ENCODE measurements around the gene CASTOR2. TPM values are rescaled to one million over a fixed set of nuclear protein-coding genes. Genes with fewer than 3 reads are reported as not detected.
A peak's percentile ranks its signal among the peaks of the same experiment; 100 is the strongest.
"Not testable (repeated sequence)": the region's sequence is repeated elsewhere in the genome, so short reads cannot be mapped to it uniquely, and the experiment has no call there.

Gene CASTOR2
- total RNA-seq: 10 to 100 TPM; 10.7 to 24.8 TPM
- long read RNA-seq, donor 1, partial matches to known transcripts: 0 of 1 reads
- long read RNA-seq, donor 1, other reads (novel, unspliced or antisense): 1 of 1 reads
- long read RNA-seq, donor 2: 0 reads

DNA sequence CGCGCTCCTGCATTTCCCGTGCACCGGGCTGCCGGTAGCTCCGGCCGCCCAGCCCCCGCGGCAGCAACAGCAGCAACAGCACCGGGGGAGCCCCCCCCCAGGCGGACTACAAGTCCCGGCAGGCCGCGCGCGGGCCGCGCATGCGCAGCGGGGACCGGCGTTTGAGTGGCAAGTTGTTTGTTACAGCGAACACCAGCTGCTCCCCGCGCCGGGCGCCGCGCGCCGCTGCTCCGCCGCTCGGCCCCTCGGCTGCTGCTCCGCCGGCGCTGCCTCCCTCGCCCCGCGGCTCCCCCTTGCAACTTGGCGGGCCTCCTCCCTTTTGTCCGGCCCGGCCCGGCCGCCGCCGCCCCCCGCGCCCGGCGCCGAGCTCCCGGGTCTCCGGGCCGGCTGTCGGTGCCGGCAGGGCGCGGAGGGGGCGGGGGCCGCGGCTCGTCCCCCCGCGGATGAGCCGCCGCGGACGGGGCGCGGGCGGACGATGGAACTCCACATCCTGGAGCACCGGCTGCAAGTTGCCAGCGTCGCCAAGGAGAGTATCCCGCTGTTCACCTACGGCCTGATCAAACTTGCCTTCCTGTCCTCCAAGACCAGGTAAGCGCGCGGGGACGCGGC lies at the start of gene CASTOR2:
Gene CASTOR2 (plus strand): TSS at position 195 of the 609 bp plus-strand sequence. CDS start 281 bp downstream, at position 476.
- DNase-seq (ENCODE audit: low spot score): peak; percentile 89
- intact Hi-C loops (cut with DNase I): not testable (repeated sequence)

DNA sequence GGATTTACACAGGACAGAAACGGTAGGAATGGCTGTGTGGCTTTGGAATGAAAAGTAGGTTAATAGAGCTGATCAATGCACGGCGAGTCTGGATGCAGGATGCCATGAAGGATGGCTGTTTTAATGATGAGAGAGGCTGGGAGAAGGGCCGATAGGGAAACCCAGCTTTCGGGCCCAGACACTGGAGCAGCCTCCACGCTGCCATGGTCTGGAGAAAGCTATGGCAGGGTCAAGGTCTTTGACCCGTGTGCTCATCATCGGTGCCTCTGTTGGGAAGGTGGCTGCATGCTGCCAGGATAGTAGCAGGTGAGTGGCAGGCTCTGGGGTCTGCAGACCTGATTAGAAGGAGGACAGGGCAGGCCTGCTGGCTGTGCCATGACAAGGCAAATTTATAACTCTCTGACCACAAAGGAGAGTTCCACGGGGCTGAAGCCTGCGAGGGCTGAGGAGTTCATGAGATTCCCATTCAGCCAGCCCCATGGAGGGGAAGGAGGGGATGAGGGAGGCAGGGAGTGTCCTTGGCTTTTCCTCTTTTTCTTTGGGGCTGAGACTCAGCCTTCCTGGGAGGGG lies 42.1 kb upstream of the CASTOR2 start:
- intact Hi-C loops (cut with DNase I); DNase-seq (ENCODE audit: low spot score): not testable (repeated sequence)

DNA sequence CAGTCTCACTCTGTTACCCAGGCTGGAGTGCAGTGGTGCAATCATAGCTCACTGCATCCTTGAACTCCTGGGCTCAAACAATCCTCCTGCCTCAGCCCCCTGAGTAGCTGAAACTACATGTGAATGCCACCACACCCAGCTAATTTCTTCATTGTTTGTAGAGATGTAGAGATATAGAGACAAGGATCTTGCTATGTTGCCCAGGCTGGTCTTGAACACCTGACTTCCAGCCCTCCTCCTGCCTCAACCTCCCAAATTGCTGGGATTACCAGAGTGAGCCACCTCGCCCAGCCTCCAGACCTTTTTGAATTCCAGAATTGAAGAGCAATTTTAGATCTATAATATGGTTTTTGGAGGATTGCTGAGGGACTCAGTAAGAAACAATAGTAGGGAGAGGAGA lies 40.9 kb upstream of the CASTOR2 start:
- intact Hi-C loops (cut with DNase I); DNase-seq (ENCODE audit: low spot score): not testable (repeated sequence)

DNA sequence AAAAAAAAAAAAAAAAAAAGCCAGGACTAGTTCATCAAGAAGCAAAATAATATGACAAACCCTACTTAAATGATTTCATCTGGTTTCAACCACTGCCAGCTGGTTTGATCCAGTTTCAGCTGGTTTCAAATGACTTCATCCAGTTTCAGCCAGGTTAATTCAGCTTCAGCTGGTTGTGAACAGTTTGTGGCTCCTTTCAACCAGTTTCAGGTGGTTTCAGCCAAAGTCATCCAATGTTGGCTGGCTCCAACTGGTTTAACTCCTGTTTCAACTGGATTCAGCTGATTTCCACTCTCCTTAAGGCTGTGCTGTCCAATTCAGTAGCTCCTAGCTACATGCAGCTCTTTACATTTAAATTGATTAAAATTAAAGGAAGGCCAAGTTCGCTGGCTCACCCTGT lies 37.5 kb upstream of the CASTOR2 start:
- intact Hi-C loops (cut with DNase I); DNase-seq (ENCODE audit: low spot score): not testable (repeated sequence)

DNA sequence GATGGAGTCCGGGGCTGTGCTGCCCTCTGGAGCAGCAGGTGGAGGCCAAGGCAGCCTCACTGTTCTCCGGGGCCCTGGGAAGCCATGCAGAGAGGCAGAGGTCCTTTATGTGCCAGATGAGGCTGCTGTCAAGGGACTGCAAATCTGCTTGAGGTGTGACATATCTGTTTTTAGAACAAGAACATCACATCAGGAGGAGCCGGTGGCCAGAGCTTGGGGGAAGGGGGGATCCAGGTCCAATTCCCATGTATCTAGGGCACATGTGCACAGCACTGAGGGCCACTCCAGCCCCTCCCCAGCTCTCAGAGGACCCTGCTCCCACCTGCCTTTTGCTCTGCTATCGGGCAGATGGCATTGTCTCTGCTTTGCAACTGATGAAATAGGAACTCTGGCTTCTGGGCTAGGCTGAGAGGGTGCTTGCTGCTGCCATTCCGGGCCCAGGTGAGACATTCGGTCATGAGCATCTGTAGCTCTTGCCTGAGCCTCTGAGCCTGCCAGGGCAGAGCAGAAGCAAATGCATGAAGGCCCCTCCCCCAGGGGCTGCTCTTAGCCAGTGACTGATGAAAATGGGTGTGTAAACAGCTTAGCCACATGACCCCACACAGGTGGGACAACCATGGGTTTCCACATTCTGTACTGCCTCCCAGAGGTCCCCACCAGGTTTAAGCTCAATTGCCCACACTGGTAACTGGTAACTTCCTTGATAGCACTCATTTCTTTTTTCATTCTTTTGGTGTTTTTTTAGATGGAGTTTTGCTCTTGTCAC lies 32.8 kb upstream of the CASTOR2 start:
- intact Hi-C loops (cut with DNase I); DNase-seq (ENCODE audit: low spot score): not testable (repeated sequence)

DNA sequence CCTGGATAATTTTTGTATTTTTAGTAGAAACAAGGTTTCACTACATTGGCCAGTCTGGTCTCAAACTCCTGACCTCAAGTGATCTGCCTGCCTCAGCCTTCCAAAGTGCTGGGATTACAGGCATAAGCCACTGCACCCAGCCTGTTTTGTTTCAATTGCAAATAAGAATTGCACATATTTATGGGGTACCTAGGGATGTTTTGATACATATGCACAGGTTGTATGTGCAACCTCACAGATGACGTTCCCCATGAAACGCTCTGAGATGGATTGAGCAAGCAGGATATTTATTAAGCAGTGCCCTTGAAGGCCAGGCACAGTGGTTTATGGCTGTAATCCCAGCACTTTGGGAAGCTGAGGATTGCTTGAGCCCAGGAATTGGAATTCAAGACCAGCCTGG lies 25.1 kb upstream of the CASTOR2 start:
- DNase-seq (ENCODE audit: low spot score); intact Hi-C loops (cut with DNase I): not testable (repeated sequence)

DNA sequence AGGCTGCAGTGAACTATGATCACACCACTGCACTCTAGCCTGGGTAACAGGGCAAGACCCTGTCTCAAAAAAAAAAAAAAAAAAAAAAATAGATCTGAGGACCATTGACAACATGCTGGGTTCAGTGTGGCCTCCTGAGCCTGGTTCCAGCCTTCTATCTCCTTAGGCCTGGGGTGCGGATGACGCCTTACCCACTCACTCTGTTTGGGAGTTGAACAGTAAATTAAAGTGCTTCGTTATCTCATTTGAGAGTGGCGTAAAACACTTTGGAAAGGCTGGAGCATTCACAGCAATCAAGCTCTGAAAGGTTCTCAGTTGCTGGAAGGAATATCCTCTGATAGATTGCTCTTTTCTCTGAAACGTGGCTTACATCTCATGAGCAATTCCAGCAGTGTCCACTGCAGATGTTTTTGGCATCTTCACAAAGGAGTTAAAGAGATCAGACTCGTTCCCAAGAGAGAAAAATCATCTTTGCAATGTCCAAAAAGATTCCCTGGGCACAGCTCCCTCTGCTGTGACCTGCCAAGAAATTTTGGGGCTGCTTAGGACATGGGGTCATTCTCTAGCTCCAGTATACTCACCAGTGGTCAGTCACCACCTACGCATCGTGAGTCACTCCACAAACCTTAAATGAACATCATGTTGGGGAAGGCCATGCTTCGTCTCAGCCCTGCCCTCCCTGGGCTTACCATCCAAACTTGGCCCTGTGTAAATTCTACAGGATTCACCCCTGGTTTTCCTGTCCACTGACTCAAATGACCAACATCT lies 23.0 kb upstream of the CASTOR2 start:
- peak; percentile 78 for DNase-seq (ENCODE audit: low spot score)
- intact Hi-C loops (cut with DNase I): not testable (repeated sequence)

DNA sequence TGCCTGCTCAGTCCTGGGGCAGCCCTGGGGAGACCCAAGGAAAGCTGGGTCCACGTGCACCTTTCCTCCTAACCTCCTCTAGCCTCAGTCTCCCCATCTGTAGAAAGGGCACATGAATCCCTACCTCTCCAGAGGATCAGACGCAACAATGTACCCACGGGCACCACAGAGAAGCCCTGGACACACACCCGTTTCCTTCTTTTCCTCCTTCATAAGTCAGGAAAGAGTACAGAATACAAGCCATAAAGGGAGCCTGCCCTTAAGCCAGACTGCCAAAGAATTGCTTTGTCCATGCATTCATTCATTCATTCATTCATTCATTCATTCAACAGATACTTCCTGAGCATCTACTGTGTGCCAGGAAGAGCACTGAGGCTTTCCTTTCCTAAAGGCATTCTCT lies 20.6 kb upstream of the CASTOR2 start:
- DNase-seq (ENCODE audit: low spot score); intact Hi-C loops (cut with DNase I): not testable (repeated sequence)

DNA sequence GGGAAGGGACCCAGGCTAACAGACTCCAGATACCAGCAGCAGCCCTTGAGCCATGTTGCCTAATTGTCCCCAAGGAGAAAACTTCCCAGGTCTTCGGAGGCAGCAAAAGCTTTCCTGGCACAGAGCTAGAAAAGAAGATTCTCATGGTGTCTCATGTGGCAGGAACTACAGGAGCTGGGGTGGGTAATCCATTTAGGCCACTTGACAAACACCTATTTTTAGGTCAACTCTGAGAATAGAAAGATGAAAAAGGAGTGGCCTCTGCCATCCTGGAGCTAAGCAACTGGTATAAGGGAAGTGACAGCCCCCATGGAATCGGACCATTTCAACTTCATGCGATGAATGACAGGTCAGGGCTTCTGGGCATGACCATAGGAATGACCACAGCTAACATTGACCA lies 16.8 kb upstream of the CASTOR2 start:
- intact Hi-C loops (cut with DNase I); DNase-seq (ENCODE audit: low spot score): not testable (repeated sequence)

DNA sequence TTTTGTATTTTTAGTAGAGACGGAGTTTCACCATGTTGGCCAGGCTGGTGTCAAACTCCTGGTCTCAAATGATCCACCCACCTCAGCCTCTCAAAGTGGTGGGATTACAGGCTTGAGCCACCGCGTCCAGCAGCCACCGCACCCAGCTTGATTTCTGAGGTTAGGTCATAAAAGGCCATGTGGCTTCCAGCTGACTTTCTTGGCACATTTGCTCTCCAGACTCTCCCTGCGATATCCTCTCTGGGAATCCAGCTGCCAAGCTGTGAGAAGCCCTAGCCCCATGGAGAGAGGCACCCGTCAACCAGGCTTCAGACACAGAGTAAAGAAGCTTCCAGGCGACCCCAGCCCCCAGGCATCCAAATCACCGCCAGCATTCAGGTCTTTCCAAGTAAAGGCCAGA lies 10.7 kb upstream of the CASTOR2 start:
- DNase-seq (ENCODE audit: low spot score); intact Hi-C loops (cut with DNase I): not testable (repeated sequence)

DNA sequence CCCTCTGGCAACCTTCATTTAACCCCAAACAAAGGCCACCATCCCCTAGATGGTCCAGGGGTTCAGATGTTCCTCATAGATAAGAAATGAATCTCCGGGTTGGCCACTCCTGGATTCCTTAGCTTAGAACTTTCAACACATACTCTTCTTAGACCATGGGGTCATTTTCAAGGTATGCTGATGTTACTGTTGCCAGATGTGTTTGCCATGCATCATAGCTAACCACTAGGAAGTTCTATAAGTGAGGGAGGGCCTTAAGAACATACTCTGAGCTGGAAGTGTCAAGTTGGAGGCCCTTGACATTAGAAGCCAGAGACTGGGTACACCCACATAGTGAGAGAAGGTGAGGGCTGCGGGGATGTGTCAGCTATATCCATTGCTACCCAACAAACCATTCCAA lies 6.2 kb upstream of the CASTOR2 start:
- DNase-seq (ENCODE audit: low spot score); intact Hi-C loops (cut with DNase I): not testable (repeated sequence)

DNA sequence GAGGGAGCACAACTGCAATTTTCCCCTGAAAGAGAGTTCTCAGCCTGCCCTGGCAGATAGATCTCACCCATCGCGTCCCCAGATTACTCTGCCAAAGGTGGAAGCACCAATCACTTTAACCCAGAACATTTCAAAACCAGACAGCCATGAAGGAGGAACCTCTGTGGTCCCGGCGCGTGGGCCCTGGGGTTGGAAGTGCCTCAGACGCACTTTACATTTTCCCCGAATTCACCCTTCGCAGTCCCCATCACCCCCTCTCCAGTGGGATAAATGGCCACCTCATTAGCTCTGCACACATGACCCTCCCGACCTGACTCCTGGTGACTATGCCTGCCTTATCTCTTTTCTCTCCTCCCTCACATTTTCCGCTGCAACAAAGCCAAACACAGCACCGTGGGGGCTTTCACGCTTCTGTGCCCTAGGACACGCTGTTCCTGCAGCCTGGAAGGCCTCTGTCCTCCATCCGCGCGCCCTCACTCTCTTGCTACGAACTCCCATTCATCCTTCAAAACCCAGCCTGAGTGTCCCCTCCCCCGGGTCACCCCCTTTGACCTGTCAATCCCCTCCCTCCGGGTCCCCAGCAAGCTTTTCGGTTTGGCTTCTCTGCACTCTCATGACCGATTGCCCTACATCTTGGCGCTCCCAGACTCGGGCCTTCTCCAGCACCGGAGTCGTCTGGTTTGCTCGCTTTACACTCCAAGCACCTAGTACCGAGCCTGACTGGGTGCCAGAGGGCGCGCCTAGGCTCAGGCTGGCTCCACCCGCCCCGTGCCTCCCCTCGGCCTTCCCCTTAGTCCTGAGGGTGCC lies 598 bp upstream of the CASTOR2 start:
- DNase-seq (ENCODE audit: low spot score); intact Hi-C loops (cut with DNase I): not testable (repeated sequence)

DNA sequence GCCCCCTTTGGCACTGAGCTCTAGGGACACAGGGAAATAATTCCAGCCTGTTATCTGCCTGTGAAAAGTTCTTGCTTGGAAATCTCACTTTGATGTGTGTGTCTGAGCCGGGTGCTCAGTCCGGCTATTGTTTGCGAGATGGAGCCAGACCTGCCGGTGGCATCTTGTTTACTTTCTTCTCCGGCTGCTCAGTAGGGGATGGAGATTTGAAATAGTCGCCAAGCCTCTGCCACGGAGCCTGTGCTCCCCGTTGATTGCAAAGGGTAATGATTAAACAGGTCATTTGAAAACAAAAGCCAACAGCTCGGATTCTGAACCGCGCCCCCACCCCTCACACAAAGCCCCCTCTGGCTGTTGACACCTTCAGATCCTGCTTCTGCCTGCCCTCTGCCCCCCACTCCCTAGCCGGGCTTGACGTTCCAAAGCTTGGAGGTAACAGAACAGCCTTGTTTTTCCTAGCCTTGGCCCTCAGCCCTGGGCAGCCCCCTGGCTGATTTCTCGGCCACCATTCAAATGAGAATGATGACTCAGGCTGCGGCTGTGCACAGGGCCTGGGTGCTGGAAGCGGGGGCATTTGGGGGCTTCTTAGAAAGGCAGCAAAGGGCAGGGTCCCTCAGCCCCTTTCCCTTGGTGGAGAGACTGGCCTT lies 1.8 kb downstream of the CASTOR2 start:
- intact Hi-C loops (cut with DNase I); DNase-seq (ENCODE audit: low spot score): not testable (repeated sequence)

DNA sequence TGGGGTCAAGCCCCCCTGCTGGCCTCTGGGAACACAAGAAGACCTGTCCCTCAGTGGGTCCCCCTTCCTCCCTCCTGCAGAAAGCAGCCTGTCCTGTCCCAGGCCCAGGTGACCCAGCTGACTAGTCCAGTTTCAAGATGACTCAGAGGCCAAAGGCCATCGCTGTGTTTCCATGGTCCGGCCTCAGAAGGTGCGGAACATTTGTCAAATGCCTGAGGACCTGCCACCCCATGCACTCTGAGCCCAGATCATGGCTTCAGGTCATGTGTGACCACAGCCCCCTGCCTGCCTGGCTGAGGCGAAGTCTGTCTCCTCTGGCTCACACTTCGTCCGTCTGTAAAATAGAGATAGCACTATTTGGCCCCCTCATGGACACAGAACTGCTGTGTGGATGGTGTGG lies 2.4 kb downstream of the CASTOR2 start:
- intact Hi-C loops (cut with DNase I); DNase-seq (ENCODE audit: low spot score): not testable (repeated sequence)

DNA sequence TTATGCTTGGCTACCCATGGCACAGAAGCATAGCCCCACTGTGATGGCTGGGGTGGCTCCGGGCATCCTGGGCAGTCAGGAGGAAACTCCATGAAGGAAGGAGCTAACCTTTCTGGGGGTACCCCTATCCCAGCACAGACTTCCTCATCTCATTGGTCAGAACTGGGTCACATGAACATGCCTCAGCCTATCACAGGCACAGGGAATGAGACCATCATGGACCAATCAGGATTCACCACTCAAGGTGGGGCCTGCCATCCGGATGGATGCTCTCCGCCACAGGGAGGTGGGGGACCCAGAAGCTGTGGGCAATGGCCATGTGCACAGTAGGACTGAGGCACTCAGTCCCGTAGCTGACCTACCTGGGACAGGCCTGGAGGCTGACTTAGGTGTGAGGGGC lies 6.9 kb downstream of the CASTOR2 start:
- DNase-seq (ENCODE audit: low spot score); intact Hi-C loops (cut with DNase I): not testable (repeated sequence)

DNA sequence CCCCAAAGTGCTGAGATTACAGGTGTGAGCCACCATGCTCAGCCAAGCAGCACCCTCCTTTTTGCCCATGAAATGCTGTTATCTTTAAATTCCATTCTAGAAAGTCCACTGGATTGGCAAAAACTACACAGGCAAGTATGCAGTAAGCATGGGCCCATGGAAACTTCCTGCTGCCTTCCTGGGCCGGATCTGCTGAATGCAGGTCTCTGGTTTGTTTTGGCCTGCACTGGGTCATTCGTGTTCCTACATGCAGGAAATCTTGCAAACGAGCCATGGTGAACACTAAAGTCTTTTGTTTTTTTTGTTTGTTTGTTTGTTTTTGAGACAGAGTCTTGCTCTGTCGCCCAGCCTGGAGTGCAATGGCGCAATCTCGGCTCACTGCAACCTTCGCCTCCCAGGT lies 7.9 kb downstream of the CASTOR2 start:
- DNase-seq (ENCODE audit: low spot score); intact Hi-C loops (cut with DNase I): not testable (repeated sequence)

DNA sequence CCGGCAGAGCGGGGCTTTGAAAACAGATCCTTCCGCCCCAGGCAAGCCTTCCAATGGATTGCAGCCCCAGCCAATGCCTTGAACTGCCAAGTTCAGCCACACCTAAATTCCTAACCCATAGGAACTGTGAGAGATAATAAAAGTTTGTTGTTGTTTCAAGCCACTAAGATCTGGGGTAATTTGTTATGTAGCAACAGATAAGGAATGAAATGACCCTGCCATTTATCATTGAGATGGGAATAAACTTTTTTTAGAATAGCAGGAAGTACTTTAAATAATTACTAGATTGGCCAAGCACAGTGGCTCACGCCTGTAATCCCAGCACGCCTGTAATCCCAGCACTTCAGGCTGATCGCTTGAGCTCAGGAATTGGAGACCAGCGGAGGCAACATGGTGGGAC lies 11.5 kb downstream of the CASTOR2 start:
- DNase-seq (ENCODE audit: low spot score); intact Hi-C loops (cut with DNase I): not testable (repeated sequence)

DNA sequence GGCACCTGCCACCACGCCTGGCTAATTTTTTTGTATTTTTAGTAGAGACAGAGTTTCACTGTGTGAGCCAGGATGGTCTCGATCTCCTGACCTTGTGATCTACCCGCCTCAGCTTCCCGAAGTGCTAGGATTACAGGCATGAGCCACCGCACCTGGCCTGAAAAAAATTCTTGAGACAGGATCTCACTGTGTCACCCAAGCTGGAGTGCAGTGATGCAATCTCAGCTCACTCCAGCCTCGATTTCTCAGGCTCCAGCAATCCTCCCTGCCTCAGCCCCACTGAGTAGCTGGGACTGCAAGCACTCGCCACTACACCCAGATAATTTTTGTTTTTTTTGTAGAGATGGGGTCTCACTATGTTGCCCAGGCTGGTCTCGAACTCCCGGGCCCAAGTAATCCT lies 13.0 kb downstream of the CASTOR2 start:
- DNase-seq (ENCODE audit: low spot score): peak; percentile 5
- intact Hi-C loops (cut with DNase I): not testable (repeated sequence)
